Activated naive CD4-positive, alpha-beta T cell treated with anti-CD3 and anti-CD28 coated beads, Interleukin-2, amount 50 U/mL, for 72 hours (primary cell): ENCODE results near the gene EEF2K. TPM values are rescaled to one million over a fixed set of nuclear protein-coding genes. Genes with fewer than 3 reads are reported as not detected.

Experiments
- ATAC-seq, 2 donors: fragments of 150-1000 bp; cut with Tn5 transposase; 2 replicates each; pipeline ENCODE4 v1.10.0; 2021; ENCODE audit warnings: mild to moderate bottlenecking in 2 of 2, moderate library complexity in 2 of 2
- DNase-seq, 2 donors: peaks; one replicate each; pipeline ENCODE4 v3.0.0; 2021 to 2022; ENCODE audit warnings: low spot score in 2 of 2
- H3K27ac Mint-ChIP-seq, 2 donors: one replicate each; pipeline ENCODE4 v1.8.0; 2022; ENCODE audit warnings: mild to moderate bottlenecking in 2 of 2, mixed read lengths in 2 of 2
- H3K36me3 Mint-ChIP-seq, 2 donors: one replicate each; pipeline ENCODE4 v1.8.0; 2022; ENCODE audit warnings: mixed read lengths in 2 of 2
- H3K9me3 Mint-ChIP-seq, 2 donors: one replicate each; pipeline ENCODE4 v1.8.0; 2022; ENCODE audit warnings: mixed read lengths in 2 of 2
- total RNA-seq, 2 donors: library from RNA; stranded (reverse); gene quantifications; one replicate each; pipeline ENCODE4 v1.2.3, GENCODE V29; 2022

The EEF2K gene
- total RNA-seq, 2 donors from 2014 or later, result 7.8 to 28.1 TPM

DNA sequence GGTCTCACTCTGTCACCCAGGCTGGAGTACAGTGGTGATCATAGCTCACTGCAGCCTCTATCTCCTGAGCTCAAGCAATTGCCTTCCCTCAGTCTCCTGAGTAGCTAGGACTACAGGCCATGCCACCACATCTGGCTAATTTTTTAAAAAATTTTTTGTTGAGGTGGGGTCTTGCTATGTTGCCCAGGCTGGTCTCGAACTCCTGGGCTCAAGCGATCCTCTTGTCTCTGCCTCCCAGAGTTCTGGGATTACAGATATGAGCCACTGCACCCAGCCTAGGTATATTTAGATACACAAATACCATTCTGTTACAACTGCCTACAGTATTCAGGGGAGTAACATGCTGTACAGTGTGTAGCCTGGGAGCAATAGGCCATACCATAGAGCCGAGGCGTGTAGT, 105.4 kb downstream of the EEF2K start:
- H3K27ac Mint-ChIP-seq, result peak overlapping the region; percentile 50 to 88
- no peak for DNase-seq
- peaks cover 0 to 11% of the 10 kb centered on the region in 2 donors for H3K36me3 Mint-ChIP-seq
- no peak for ATAC-seq
- no peaks in the 10 kb centered on the region for H3K9me3 Mint-ChIP-seq

- Mint-ChIP-seq H3K9me3 (no peaks in the 10 kb centered on the region), H3K27ac (peak overlapping the region; percentile 28 to 37), H3K36me3 (peaks cover 0 to 8% of the 10 kb centered on the region in 2 donors)
- DNase-seq (peak in 1 of 2 donors; percentile 35), ATAC-seq (no peak)
Measured at GRCh38 chr16:22312897-22313781, 107.1 kb downstream of the EEF2K start.

GRCh38 chr16:22313876-22314470, 107.9 kb downstream of the EEF2K start:
- Mint-ChIP-seq H3K9me3 (no peaks in the 10 kb centered on the region), H3K36me3 (peaks cover 0 to 5% of the 10 kb centered on the region in 2 donors), H3K27ac (peak overlapping the region in 1 of 2 donors; percentile 28)
- ATAC-seq, result no peak
- peak in 1 of 2 donors; percentile 49 for DNase-seq

DNA sequence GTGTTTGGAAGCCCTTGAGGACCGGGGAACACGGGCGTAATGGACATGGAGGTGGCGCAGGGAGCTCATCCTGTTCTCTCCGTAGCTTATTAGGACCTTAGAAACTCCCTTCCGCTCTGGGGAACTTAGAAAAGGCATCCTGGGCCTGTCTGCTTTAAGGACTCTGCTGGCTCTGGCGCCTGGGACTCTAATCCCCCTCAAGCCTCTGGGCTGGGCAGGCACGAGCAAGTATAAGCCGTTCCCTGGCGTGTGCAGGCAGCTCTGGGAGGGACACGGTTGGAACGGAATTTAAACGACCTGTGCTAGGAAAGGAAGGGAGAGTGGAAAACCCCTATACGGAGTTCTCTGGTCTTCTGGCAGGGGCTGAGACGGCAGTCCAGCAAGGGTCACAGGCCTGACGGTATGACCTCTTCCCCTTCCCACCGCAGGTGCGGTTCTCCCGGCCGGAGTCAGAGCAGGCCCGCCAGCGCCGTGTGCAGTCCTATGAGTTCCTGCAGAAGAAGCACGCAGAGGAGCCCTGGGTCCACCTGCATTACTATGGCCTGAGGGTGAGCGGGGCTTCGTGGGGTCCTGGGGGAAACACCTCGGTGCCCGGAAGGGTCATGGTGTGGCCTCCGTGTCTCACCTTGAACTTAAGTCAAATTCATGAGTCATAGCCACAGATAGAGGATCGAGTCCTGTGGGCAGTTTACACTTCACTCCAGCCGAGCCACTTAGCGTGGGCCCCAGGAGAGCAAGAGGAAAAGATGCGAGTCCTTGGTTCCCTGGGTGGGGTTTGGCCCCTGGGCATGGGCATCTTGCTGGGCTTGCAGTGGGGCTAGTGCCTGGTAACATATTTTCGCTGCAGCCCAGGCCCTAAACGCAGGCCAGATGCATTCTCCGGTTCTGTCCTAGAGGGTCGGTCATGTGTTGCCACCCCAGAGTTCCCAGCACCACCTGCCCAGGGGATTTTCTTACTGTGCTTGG, 108.9 kb downstream of the EEF2K start:
- peaks cover 0 to 5% of the 10 kb centered on the region in 2 donors for H3K36me3 Mint-ChIP-seq
- peak overlapping the region; percentile 28 to 79 for H3K27ac Mint-ChIP-seq
- ATAC-seq (peak in 1 of 2 donors; percentile 16), DNase-seq (peak in 1 of 2 donors; percentile 21)
- H3K9me3 Mint-ChIP-seq, result no peaks in the 10 kb centered on the region

DNA sequence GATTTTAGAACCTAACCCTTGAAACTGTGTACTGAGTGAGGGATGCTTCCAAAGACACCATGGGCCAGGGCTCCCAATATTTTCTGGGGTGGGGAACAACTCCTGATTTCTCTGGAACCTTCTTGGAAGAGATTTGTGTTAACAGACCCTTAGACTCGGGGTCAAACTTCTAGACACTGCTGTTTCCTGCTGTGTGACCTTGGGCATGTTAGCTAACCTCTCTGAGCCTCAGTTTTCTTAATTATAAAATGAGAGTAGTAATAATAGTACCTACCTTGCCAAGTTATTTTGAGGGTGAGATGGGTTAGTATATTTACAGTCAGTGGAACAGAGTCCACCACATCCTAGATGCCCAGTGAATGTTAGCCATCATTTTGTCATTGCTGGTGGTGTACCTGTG, 109.9 kb downstream of the EEF2K start:
- Mint-ChIP-seq H3K36me3 (peaks cover 0 to 5% of the 10 kb centered on the region in 2 donors), H3K27ac (peak overlapping the region in 1 of 2 donors; percentile 55), H3K9me3 (no peaks in the 10 kb centered on the region)
- DNase-seq (no peak), ATAC-seq (no peak)

GRCh38 chr16:22316411-22316811, 110.3 kb downstream of the EEF2K start:
- no peaks in the 10 kb centered on the region for H3K9me3 Mint-ChIP-seq
- no peak for DNase-seq
- H3K27ac Mint-ChIP-seq, result peak overlapping the region in 1 of 2 donors; percentile 55
- ATAC-seq, result no peak
- H3K36me3 Mint-ChIP-seq, result peaks cover 0 to 5% of the 10 kb centered on the region in 2 donors

- no peak for DNase-seq
- Mint-ChIP-seq H3K9me3 (no peaks in the 10 kb centered on the region), H3K36me3 (no peaks in the 10 kb centered on the region), H3K27ac (peak overlapping the region; percentile 47 to 69)
- ATAC-seq, result no peak
Measured at GRCh38 chr16:22317001-22317530, 111.0 kb downstream of the EEF2K start.

GRCh38 chr16:22317625-22318024, 111.5 kb downstream of the EEF2K start:
- no peak for ATAC-seq
- DNase-seq, result no peak
- peak overlapping the region; percentile 47 to 69 for H3K27ac Mint-ChIP-seq
- H3K9me3 Mint-ChIP-seq, result no peaks in the 10 kb centered on the region
- H3K36me3 Mint-ChIP-seq, result no peaks in the 10 kb centered on the region

DNA sequence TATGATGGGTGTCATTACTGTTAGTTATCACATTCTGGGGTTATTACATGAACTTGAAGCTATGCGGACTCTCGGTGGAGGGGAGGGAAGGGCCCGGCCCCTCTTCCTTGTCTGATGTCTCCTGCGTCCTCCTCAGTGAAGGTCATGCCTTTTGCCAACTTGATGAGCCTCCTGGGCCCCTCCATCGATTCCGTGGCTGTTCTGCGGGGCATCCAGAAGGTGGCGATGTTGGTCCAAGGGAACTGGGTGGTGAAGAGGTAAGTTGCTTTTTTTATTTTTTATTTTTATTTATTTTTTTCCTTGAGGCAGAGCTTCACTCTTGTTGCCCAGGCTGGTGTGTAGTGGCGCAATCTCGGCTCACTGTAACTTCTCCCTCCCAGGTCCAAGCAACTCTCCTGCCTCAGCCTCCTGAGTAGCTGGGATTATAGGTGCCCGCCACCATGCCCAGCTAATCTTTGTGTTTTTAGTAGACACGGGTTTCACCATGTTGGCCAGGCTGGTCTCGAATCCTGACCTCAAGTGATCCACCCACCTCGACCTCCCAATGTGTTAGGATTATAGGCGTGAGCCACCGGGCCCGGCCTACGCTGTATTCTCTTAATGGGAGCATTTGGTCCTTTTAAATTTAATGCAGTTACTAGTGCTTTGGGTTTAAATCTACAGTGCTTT, 112.7 kb downstream of the EEF2K start:
- peak in 1 of 2 donors; percentile 47 for ATAC-seq
- Mint-ChIP-seq H3K36me3 (no peaks in the 10 kb centered on the region), H3K27ac (no peak overlapping the region), H3K9me3 (no peaks in the 10 kb centered on the region)
- peak in 1 of 2 donors; percentile 80 for DNase-seq

DNA sequence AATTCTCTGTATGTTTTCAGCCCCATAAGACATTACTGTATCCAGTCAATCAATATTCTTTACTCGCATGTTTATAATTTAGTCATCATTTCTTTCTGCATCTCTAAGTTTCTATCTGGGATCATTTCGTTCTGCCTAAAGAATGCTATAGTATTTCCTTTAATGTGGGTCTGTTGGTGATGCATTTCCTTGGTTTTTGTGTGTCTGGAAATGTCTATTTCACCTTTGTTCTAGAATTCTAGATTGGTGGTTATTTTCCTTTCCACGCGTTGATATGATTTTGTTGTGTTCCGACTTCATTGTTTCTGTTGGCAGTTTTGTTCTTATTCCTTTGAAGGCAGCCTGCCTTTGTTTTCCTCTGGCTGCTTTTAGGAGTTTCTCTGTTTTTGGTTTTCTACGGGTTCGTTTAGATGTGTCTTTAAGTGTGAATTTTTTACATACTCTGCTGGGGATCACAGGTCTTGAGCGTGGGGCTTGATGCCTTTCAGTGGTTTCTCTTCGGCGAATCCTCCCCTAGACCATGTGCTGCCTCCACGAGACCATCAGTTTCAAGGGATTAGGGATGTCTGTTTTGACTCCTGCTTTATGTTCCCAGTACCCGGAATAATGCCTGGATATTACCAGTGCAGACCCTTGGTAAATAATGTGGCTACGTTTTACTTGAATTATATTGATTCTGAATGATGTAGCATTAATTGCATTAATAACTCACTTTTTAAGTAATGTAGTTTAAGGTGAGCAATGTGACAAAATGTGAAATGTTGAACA, 114.7 kb downstream of the EEF2K start:
- Mint-ChIP-seq H3K9me3 (no peaks in the 10 kb centered on the region), H3K36me3 (no peaks in the 10 kb centered on the region), H3K27ac (peak overlapping the region in 1 of 2 donors; percentile 14)
- ATAC-seq (no peak), DNase-seq (no peak)

DNA sequence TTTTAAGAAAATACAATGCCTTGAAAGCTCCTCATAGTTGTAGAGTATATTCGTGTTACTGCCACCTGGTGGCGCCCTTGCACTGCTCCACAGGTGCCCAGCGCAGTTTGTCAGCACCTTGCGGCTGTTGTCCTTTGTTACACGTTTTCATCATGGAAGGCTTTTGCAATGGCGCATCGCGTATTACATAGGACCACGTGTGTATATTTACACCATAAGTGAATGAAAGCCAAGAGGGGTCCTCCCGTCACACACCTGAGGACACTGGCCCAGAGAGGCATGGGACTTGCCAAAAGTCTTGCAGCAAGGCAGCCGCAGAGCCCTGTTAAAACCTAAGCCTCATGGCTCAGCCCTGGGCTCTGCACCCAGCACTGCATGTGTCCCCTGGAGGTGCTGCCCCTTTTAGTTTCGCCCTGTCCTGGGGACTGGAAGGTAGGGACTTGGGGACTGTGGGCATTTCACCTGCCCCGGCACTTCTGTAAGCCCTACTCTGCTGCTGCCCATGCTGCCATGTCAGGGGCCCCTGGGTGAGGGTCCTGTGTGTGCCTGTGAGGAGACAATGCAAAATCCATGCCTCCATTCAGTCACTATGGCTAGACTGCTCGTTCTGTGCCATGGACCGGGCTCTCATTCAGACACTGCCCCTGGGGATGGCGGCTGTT, 115.4 kb downstream of the EEF2K start:
- DNase-seq (peak; percentile 63 to 69), ATAC-seq (peak; percentile 68 to 78)
- no peaks in the 10 kb centered on the region for H3K9me3 Mint-ChIP-seq
- peak overlapping the region in 1 of 2 donors; percentile 14 for H3K27ac Mint-ChIP-seq
- no peaks in the 10 kb centered on the region for H3K36me3 Mint-ChIP-seq

DNA sequence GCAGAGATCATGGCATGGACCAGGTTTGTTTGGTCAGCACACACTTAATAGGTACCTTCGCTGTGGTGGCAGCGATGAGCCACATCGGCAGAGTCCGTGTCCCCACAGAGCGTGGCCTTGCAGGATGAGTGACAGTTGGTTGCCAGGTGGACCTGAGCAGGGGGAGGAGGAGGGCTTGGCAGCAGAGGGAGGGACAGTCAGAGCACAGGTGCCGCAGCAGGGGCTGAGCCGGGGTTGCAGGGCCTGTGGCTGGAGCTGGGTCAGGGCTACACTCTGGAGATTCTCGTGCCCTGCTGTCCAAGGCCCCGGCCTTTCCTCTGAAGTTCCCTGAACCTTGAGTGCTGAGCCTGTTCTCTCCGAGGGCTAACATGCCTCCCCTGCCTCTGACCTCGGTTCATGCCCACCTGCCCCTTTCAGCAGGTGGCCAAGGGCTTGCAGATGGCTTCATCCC, 116.0 kb downstream of the EEF2K start:
- DNase-seq (no peak), ATAC-seq (no peak)
- Mint-ChIP-seq H3K9me3 (no peaks in the 10 kb centered on the region), H3K36me3 (no peaks in the 10 kb centered on the region), H3K27ac (peak overlapping the region in 1 of 2 donors; percentile 42)

GRCh38 chr16:22322741-22323140, 116.7 kb downstream of the EEF2K start:
- Mint-ChIP-seq H3K27ac (peak overlapping the region in 1 of 2 donors; percentile 42), H3K9me3 (no peaks in the 10 kb centered on the region), H3K36me3 (no peaks in the 10 kb centered on the region)
- DNase-seq (no peak), ATAC-seq (no peak)

GRCh38 chr16:22323173-22323958, 117.3 kb downstream of the EEF2K start:
- ATAC-seq (no peak), DNase-seq (peak in 1 of 2 donors; percentile 44)
- Mint-ChIP-seq H3K36me3 (no peaks in the 10 kb centered on the region), H3K27ac (peak overlapping the region; percentile 29 to 46), H3K9me3 (no peaks in the 10 kb centered on the region)
